Activated naive CD8-positive, alpha-beta T cell treated with anti-CD3 and anti-CD28 coated beads, Interleukin-2, amount 50 U/mL, for 24 hours (primary cell): ENCODE data around the gene CCDC90B.
"Not testable (repeated sequence)": the region's sequence is repeated elsewhere in the genome, so short reads cannot be mapped to it uniquely, and the experiment has no call there.

Experiments
- ATAC-seq: fragments of 150-1000 bp; cut with Tn5 transposase; one replicate; pipeline ENCODE4 v1.10.0; 2021
- DNase-seq: peaks from one replicate; pipeline ENCODE4 v3.0.0; 2021
- H3K27ac Mint-ChIP-seq: one replicate; pipeline ENCODE4 v1.8.0; 2021; ENCODE audit warnings: mild to moderate bottlenecking, mixed read lengths
- H3K27me3 Mint-ChIP-seq: one replicate; pipeline ENCODE4 v1.8.0; 2021; ENCODE audit warnings: mixed read lengths
- H3K36me3 Mint-ChIP-seq: one replicate; pipeline ENCODE4 v1.8.0; 2021; ENCODE audit warnings: low read depth, mixed read lengths
- H3K4me1 Mint-ChIP-seq: one replicate; pipeline ENCODE4 v1.8.0; 2021; ENCODE audit warnings: mixed read lengths
- H3K4me3 Mint-ChIP-seq: one replicate; pipeline ENCODE4 v1.8.0; 2021; ENCODE audit warnings: mild to moderate bottlenecking, moderate library complexity, mixed read lengths
- H3K9me3 Mint-ChIP-seq: one replicate; pipeline ENCODE4 v1.8.0; 2021; ENCODE audit warnings: mixed read lengths

The CCDC90B gene, protein sequence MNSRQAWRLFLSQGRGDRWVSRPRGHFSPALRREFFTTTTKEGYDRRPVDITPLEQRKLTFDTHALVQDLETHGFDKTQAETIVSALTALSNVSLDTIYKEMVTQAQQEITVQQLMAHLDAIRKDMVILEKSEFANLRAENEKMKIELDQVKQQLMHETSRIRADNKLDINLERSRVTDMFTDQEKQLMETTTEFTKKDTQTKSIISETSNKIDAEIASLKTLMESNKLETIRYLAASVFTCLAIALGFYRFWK

DNA sequence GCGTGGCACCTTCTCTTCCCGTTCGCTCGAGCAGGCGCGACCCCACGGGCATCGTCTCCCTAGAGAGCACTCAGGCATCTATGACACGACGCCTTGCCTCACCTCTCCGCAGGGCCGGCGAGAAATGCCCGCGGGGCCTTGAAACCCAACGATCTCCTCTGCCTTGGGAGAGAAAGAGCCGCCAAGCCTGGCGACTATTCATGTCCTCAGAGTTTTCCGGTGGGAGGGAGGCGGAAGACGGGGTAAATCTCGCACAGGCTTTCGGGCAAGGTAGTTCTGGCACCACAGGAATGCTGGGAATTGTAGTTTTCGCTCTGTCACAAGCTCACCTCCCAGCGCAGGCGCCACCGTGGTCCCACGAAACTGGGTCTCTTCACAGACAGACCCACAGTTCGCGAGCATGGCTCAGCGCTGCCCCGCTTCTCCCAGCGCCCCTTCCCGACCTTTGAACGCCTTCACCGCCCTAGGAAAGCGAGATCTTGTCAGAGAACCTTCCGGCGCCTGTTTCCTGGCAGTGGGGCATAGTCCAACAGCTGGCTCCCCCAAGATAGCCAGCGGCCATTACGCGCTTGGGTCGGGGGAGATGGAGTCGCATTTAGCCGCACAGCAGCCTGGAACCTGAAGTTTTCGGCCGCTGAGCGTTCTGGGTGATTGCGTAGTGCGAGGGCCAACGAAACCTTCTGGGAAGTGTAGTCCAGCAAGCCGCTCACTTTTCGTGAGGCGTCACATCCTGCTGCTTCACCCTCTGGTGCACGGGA, at the start of gene CCDC90B:
TSS of gene CCDC90B (minus strand) at position 597 of the 758 bp plus-strand sequence. CDS start at position 202, 395 bp downstream.
- Mint-ChIP-seq H3K27me3 (no peaks in the 10 kb centered on the region), H3K4me3 (peak within 1 kb of the TSS; percentile 83), H3K36me3 (peaks cover 2% of the 10 kb centered on the region), H3K4me1 (peaks cover 40% of the 10 kb centered on the region), H3K9me3 (no peaks in the 10 kb centered on the region), H3K27ac (peak within 1 kb of the TSS; percentile 97)
- ATAC-seq (peak; percentile 95), DNase-seq (peak; percentile 89)

DNA sequence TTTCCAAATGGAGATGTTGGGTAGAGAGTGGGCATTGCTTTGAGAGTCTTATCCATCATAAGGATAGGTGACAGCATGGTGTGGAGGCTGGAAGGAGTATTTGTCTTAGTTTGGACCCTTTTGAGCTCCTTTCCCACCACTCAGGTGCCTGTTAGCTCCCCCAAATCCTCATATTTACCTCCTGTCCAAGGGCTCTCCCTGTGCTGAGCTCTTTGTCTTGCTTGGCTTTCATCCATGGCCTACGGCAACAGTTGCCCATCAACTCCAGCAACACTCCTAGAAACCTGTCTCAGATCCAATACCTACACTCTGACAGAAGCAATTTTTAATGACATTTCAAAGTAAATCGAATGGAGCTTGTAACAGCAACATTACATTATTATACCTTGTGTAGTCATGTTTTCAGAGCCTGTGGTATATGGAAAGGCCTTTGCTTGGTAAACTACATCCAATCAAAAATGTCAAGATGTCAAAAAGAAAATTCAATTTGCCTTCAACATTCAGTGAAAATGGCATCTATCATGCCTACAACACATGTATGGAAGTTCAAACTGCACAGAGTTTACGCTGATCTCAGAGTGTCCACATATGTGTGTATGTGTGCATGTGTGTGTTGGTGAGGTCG, 49.4 kb upstream of the CCDC90B start:
- ATAC-seq (no peak), DNase-seq (no peak)
- Mint-ChIP-seq H3K27me3 (no peaks in the 10 kb centered on the region), H3K27ac (no peak overlapping the region), H3K4me3 (no peak overlapping the region), H3K4me1 (no peaks in the 10 kb centered on the region), H3K9me3 (no peaks in the 10 kb centered on the region), H3K36me3 (no peaks in the 10 kb centered on the region)

DNA sequence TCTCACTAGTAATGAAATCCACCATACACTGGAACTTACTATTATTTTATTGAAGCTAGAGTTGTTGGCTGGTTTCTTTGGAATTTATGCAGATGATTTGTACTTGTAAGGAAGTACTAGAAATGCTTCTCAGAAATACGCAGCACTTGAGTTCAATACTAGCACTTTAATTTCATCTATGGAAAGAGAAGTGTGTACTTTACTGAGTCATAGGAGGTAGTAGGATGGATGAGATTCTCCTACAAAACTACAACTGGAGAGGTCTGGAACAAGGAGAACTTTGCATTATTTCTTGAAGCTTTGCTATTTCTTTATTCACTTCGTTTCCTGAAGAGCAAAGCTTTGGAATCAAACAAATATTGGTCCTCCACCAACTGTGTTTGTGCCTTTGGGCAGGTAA, 44.1 kb upstream of the CCDC90B start:
- no peaks in the 10 kb centered on the region for H3K36me3 Mint-ChIP-seq
- H3K9me3 Mint-ChIP-seq: peaks cover 5% of the 10 kb centered on the region
- no peak overlapping the region for H3K4me3 Mint-ChIP-seq
- no peaks in the 10 kb centered on the region for H3K4me1 Mint-ChIP-seq
- ATAC-seq: no peak
- no peak for DNase-seq
- H3K27me3 Mint-ChIP-seq: peaks cover 4% of the 10 kb centered on the region
- no peak overlapping the region for H3K27ac Mint-ChIP-seq

DNA sequence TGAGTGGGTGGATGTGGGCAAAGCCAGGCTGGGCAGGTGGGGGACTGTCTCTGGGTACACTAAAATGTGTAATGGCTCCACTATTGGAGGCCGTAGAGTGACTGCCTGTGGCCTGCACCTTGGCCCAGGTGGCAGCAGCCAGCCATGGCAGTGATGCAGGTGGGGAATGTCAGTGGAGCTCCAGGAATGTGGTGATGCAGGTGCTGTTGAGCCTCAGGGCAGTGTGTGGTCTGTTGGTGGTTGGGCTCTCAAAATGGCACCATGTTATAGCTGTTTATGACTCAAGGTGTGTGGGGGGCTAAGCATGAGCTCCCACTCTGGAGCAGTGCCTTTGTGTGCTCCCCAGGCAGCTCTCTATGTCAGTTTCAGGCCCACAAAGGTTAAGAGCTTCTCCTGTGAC, 40.2 kb upstream of the CCDC90B start:
- no peak for DNase-seq
- Mint-ChIP-seq H3K9me3 (peaks cover 5% of the 10 kb centered on the region), H3K27me3 (peaks cover 20% of the 10 kb centered on the region), H3K4me3 (no peak overlapping the region), H3K27ac (no peak overlapping the region), H3K4me1 (no peaks in the 10 kb centered on the region), H3K36me3 (no peaks in the 10 kb centered on the region)
- no peak for ATAC-seq

DNA sequence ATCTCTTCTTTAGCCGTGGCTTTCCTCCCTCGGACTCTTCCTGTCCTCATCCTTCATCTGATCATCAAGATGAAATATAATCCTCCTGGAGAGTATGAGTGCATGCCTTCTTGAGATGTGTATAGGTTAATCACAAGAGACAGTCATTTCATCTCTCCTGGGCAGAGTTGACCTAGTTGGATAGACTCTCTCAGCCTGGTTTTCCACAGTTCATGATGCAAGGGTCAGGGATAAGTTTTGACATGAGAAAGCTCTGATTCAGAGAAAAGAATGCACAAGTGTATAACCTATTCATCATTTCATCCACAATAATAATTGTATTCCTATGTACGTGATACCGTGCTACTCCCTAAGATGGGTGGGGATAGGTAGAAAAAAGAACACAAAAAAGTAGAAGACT, 33.2 kb upstream of the CCDC90B start:
- DNase-seq: no peak
- H3K4me1 Mint-ChIP-seq: no peaks in the 10 kb centered on the region
- ATAC-seq: no peak
- no peaks in the 10 kb centered on the region for H3K36me3 Mint-ChIP-seq
- no peak overlapping the region for H3K4me3 Mint-ChIP-seq
- H3K9me3 Mint-ChIP-seq: no peaks in the 10 kb centered on the region
- H3K27ac Mint-ChIP-seq: no peak overlapping the region
- H3K27me3 Mint-ChIP-seq: peaks cover 13% of the 10 kb centered on the region

DNA sequence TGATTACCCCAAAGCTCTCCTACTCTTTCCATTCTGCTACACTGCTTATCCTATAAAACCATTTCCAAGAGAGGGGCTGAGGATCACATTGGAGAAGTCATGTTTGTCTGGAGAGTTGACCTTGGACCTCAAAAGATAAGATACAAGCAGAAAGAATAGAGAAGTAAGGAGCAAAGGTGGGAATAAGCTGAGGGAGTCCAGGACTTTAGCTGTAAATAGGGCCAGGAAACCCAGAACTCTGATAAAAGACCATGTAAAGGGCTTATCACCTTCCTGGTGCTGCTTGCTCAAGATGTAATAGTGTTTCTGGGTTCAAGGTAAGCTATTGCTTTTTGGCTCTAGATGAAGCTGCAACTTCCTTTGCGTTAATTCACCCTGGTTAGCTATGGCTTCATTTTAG, 32.8 kb upstream of the CCDC90B start:
- H3K27me3 Mint-ChIP-seq: peaks cover 10% of the 10 kb centered on the region
- no peak overlapping the region for H3K4me3 Mint-ChIP-seq
- no peak for DNase-seq
- H3K27ac Mint-ChIP-seq: no peak overlapping the region
- H3K36me3 Mint-ChIP-seq: no peaks in the 10 kb centered on the region
- no peaks in the 10 kb centered on the region for H3K9me3 Mint-ChIP-seq
- H3K4me1 Mint-ChIP-seq: no peaks in the 10 kb centered on the region
- ATAC-seq: no peak

GRCh38 chr11:83317757-83318690, 31.9 kb upstream of the CCDC90B start:
- no peaks in the 10 kb centered on the region for H3K4me1 Mint-ChIP-seq
- H3K36me3 Mint-ChIP-seq: no peaks in the 10 kb centered on the region
- ATAC-seq (no peak), DNase-seq (no peak)
- peaks cover 3% of the 10 kb centered on the region for H3K27me3 Mint-ChIP-seq
- H3K4me3 Mint-ChIP-seq: no peak overlapping the region
- H3K27ac Mint-ChIP-seq: no peak overlapping the region
- no peaks in the 10 kb centered on the region for H3K9me3 Mint-ChIP-seq

DNA sequence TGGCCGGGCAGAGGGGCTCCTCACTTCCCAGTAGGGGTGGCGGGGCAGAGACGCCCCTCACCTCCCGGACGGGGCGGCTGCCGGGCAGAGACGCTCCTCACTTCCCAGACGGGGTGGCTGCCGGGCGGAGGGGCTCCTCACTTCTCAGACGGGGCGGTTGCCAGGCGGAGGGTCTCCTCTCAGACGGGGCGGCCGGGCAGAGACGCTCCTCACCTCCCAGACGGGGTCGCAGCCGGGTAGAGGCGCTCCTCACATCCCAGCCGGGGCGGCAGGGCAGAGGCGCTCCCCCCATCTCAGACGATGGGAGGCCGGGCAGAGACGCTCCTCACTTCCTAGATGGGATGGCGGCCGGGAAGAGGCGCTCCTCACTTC, 30.7 kb upstream of the CCDC90B start:
- H3K27me3 Mint-ChIP-seq, H3K9me3 Mint-ChIP-seq, H3K27ac Mint-ChIP-seq, H3K36me3 Mint-ChIP-seq, H3K4me3 Mint-ChIP-seq, ATAC-seq, H3K4me1 Mint-ChIP-seq, DNase-seq: not testable (repeated sequence)

- DNase-seq, H3K4me3 Mint-ChIP-seq, H3K27ac Mint-ChIP-seq, H3K9me3 Mint-ChIP-seq, H3K36me3 Mint-ChIP-seq, H3K4me1 Mint-ChIP-seq, H3K27me3 Mint-ChIP-seq, ATAC-seq: not testable (repeated sequence)
These were observed 30.2 kb upstream of the CCDC90B start for GRCh38 chr11:83316143-83316896.

DNA sequence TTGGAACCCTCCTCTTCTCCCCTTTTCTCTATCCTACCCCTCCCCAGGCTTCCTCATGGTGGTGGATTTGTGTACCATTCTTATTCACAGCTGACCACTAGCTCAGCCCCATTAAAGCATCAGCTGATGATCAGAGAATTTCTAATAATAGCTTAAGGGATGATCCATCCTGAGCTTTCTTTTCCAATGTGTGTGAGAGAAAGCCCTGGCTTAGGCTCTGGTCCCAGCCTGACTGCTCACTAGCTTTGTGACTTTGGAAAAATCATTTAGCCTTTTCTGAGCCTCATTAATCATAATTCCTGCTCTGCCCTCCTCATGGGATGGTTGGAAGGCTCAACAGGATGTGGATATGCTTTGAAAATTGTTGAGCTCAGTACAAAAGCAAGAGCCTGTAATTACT, 26.3 kb upstream of the CCDC90B start:
- Mint-ChIP-seq H3K4me1 (no peaks in the 10 kb centered on the region), H3K27me3 (peaks cover 5% of the 10 kb centered on the region), H3K4me3 (no peak overlapping the region), H3K9me3 (no peaks in the 10 kb centered on the region), H3K36me3 (no peaks in the 10 kb centered on the region), H3K27ac (no peak overlapping the region)
- DNase-seq (no peak), ATAC-seq (no peak)

DNA sequence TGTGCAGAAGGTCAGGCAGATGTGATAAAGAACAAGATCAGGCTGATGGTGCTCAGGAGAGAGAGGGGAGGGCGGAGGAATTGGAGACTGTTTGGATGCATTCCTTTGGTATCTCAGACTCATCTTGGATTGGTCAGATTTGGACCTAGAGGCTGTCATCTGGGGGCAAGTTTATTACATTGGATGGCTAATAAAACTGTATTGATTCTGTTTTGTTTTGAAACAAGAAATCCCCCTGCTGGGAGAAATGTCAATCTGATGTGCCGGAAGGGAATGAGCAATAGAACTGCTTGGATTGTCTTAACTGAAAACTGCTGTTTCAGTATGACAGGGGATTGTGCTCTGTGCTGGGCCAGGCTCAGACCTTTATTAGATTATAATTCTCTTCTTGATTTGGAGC, 25.5 kb upstream of the CCDC90B start:
- ATAC-seq (no peak), DNase-seq (no peak)
- Mint-ChIP-seq H3K36me3 (no peaks in the 10 kb centered on the region), H3K27me3 (peaks cover 5% of the 10 kb centered on the region), H3K4me3 (no peak overlapping the region), H3K9me3 (no peaks in the 10 kb centered on the region), H3K27ac (no peak overlapping the region), H3K4me1 (no peaks in the 10 kb centered on the region)

GRCh38 chr11:83310718-83311117, 24.6 kb upstream of the CCDC90B start:
- no peak overlapping the region for H3K27ac Mint-ChIP-seq
- H3K4me3 Mint-ChIP-seq: no peak overlapping the region
- H3K9me3 Mint-ChIP-seq: no peaks in the 10 kb centered on the region
- ATAC-seq (no peak), DNase-seq (no peak)
- H3K27me3 Mint-ChIP-seq: peaks cover 5% of the 10 kb centered on the region
- H3K36me3 Mint-ChIP-seq: no peaks in the 10 kb centered on the region
- no peaks in the 10 kb centered on the region for H3K4me1 Mint-ChIP-seq

DNA sequence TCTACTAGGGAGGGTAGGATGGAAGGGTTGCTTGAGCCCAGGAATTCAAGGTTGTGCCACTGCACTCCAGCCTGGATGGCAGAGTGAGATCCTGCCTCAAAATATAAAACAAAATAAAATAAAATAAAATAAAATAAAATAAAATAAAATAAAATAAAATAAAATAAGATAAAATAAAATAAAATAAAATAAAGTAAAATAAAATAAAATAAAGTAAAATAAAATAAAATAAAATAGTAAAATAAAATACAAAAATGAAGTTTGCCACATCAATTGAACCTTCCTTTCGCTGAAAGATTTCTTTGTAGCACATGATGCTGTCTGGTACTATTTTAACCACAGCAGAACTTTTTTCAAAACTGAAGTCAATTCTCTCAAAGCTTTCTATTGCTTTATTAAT, 22.4 kb upstream of the CCDC90B start:
- not testable (repeated sequence) for H3K4me3 Mint-ChIP-seq, H3K27ac Mint-ChIP-seq, H3K27me3 Mint-ChIP-seq, H3K4me1 Mint-ChIP-seq, DNase-seq, ATAC-seq, H3K36me3 Mint-ChIP-seq, H3K9me3 Mint-ChIP-seq
